Stimulated activated CD8-positive, alpha-beta memory T cell treated with anti-CD3 and anti-CD28 coated beads, Interleukin-7, amount 100 ng/mL, for 24 hours (primary cell): Measurements from ENCODE around the gene SFN.
"Not testable (repeated sequence)": the region's sequence is repeated elsewhere in the genome, so short reads cannot be mapped to it uniquely, and the experiment has no call there.

Experiments used
- DNase-seq: peaks from one replicate; pipeline ENCODE4 v3.0.0-alpha.2; 2020; ENCODE audit warnings: low read depth

The SFN gene

DNA sequence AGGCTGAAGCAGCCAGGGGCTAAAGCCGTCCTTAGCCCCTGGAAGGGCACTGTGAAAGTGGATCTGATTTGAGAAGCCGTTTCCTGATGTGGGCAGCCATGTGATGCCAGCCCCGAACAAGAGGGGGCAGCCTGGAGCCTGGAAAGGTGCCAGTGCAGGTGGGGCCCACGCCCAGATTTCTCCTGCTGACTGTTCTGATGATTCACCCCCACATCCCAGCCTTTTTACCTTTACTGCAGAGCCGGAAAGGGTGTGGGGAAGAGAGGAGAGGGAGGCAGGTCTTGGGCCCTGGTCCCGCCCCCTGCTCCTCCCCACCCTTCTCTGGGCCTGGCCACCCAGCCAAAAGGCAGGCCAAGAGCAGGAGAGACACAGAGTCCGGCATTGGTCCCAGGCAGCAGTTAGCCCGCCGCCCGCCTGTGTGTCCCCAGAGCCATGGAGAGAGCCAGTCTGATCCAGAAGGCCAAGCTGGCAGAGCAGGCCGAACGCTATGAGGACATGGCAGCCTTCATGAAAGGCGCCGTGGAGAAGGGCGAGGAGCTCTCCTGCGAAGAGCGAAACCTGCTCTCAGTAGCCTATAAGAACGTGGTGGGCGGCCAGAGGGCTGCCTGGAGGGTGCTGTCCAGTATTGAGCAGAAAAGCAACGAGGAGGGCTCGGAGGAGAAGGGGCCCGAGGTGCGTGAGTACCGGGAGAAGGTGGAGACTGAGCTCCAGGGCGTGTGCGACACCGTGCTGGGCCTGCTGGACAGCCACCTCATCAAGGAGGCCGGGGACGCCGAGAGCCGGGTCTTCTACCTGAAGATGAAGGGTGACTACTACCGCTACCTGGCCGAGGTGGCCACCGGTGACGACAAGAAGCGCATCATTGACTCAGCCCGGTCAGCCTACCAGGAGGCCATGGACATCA, at the start of gene SFN:
Gene SFN, plus strand, starts transcription at position 369 of the 904 bp plus-strand sequence. Its CDS starts 64 bp downstream, at position 433.
- no peak for DNase-seq

- no peak for DNase-seq
Measured at GRCh38 chr1:26814377-26814776, 48.6 kb upstream of the SFN start.

GRCh38 chr1:26814893-26815292, 48.1 kb upstream of the SFN start:
- no peak for DNase-seq

- DNase-seq = no peak
Measured at GRCh38 chr1:26820784-26821269, 42.1 kb upstream of the SFN start.

DNA sequence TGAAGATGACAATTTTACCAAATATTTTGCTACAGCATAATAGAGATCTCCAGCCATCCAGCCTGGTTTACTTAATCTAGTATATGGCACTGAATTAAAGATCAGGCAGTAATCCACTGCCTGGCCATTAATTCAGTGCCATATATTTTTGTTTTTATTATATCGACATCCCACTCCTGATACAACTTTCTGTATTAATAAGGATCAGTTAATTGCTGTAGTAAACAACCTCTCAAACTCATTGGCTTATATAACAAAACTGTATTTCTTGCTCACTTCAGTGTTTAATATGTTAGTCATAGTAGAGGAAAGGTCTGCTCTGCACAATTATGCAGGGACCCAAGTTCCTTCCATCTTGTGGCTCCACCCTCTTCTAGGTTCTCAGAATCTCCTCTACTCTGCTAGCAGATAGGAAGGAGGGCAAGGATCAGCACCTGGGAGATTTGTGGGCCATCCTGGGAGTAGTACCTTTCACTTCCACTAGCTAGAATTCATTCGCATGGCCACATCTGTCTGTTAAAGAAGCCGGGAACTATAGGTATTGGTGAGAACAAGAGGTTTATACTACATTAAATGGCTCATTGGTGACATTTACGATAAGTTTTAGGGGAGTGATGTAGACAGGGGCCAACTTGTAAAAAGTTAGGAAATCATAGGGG, 40.1 kb upstream of the SFN start:
- no peak for DNase-seq

DNA sequence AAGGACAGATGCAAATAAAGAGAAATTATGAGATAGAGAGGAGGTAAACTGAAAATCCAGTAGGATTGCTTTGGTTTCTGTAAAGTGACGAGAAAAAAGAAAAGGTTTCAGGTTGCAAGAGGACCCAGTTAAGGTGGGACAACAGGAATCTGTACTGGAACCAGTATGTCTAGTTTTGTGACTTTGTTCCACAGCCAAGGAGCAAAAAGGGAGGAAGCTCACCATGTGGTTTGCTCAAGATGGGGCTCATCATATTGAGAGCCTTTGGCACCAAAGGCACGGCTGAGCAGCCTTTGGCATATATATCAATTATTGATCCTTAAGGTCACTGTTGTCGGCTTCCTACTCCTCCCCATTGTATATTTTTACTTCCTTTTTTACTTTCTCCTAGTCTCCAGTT, 38.2 kb upstream of the SFN start:
- DNase-seq = no peak

GRCh38 chr1:26826261-26827105, 36.5 kb upstream of the SFN start, which contains the start of gene ZDHHC18:
Gene ZDHHC18 (plus strand): TSS chr1:26826688. CDS start chr1:26826805, 117 bp downstream.
- DNase-seq = peak; percentile 30

DNA sequence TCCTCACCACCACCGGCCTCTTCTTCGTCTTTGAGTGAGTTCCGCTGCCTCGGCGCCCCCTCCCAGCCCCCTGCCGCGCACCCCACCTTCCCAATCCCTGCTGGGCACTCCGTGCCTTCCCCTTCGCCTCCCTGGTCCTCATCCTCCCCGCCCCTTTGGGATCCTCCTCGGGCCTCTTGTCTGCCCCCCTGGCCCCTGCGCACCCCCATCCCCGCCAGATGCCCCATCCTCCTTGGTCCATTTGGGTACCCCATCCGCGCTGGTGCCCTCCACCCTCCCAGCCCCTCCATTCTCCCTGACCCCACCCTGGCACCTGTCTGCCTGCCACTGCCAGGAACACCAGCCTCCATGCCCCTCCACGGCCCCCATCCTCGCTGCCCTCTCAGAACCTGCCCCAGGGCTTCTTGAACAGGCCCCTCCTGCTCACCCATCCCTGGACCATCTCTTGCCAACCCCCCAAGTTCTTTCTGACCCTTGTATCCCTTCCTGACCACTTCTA, 35.8 kb upstream of the SFN start:
- DNase-seq = no peak

- no peak for DNase-seq
Measured at GRCh38 chr1:26827663-26828062, 35.3 kb upstream of the SFN start.

GRCh38 chr1:26828411-26828991, 34.4 kb upstream of the SFN start:
- no peak for DNase-seq

DNA sequence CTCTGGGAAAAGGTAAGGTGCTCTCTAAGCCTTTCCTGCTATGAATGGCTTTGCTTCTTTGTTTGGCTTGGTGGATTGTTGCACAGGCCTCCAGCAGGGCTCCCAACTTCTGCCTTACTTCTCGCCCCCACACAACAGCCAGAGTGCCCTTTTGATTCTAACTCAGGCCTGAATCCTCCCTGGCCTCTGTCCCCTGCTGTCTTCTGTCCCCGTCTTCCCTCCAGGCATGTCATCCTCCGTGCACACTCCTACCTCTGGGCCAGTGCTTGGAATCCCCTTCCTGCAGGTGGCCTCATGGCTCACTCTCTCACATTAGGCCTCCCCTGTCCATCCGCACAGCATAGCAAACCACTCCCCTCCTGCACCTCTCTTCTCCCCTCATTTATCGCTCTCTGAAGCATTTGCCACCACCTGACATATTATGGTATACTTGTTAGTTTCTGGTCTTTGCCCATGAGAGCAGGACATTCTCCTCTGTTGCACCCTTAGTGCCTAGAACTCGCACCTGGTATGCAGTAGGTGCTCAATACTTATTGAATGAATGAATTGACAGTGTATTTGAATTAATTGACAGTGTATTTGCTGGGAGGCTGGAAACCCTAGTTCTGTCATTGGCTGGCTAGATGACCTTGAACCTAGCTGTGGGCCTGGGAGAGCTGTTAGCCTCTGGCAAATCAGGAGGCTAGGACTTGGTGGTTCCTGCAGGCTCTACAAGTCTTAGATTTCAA, 33.6 kb upstream of the SFN start:
- DNase-seq = no peak

GRCh38 chr1:26831059-26831458, 31.9 kb upstream of the SFN start:
- DNase-seq = no peak

- DNase-seq = no peak
Measured at GRCh38 chr1:26831546-26832248, 31.3 kb upstream of the SFN start.

GRCh38 chr1:26832249-26832960, 30.5 kb upstream of the SFN start:
- DNase-seq = no peak

DNA sequence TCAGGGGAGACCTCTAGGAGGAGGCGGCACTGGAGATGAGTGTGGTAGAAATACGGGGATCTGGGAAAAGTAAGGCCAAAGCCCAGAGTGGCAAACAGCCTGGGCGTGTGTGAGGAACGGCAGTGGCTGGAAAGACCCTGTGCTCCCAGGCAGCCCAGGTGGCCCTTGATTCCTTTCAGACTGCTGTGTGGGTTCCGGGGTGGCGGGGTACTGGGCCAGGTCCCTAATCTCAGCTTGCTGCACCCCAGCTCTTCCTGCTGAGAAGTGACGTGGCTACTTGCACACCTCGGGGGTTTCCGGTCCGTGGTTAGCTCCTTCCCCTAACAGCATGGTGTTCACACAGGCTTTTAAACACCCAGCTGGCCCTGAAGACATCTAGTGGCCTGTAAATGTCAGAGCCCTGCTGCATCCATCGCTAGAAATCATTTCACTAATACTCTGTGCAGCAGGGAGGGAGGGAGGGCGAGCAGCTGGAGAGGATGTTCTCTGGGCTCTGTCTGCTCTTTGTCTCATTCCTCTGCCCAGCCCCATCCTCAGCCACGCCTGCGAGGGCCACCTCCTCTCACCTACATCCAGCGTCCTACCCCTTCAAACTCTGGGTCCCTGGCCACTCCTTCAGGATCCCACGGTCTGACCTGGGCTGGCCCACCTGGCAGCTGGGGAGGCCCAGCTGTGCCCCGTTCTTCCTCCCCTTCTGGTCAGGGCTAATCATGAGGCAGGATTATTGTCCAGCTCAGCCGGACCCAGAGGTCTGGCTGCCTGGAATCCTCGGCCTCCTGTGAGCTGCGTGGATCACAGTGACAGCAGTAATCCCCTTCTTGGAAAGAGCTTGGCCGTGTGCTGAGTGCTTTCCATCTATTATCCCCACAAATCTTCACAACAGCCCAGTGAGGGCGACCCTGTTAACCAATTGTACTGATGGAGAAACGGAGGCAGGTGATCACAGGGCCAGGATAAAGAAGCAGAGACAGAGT, 29.2 kb upstream of the SFN start:
- DNase-seq = peak; percentile 65

- not testable (repeated sequence) for DNase-seq
Measured at GRCh38 chr1:26837665-26838064, 25.3 kb upstream of the SFN start.

GRCh38 chr1:26838474-26839338, 24.2 kb upstream of the SFN start:
- DNase-seq = no peak
